ENCODE data around the gene BICRAL.
A peak's percentile ranks its signal among the peaks of the same experiment; 100 is the strongest.
"Not testable (repeated sequence)": the region's sequence is repeated elsewhere in the genome, so short reads cannot be mapped to it uniquely, and the experiment has no call there.

BICRAL gene

GRCh38 chr6:42845327-42845694 is 63.5 kb downstream of the BICRAL start:
- DNase-seq (ENCODE audit: low read depth in 2 of 2) = no peak

- DNase-seq (ENCODE audit: low read depth in 2 of 2) = no peak
Measured at GRCh38 chr6:42846505-42846904, 64.7 kb downstream of the BICRAL start.

- DNase-seq (ENCODE audit: low read depth in 2 of 2) = no peak
Measured at GRCh38 chr6:42848700-42849099, 66.8 kb downstream of the BICRAL start.

DNA sequence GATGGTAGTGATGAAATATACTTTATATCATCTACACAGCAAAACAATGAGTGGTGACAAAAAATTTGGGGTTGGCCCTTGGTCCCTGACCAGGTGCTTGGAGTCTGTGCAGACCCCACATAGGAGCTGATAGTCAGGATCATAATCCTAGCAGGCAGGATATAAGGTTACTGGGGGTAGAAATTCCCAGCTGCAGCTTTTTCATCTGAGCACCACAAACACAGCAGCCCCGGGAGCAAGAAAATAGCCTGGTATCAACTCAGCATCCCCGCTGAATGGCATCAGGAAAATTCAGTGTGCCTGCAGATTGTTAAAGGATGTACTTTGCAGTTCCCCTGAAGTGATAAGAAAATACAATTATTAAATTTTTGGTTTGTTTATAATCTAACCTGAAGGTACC is 69.7 kb downstream of the BICRAL start:
- no peak for DNase-seq (ENCODE audit: low read depth in 2 of 2)

DNA sequence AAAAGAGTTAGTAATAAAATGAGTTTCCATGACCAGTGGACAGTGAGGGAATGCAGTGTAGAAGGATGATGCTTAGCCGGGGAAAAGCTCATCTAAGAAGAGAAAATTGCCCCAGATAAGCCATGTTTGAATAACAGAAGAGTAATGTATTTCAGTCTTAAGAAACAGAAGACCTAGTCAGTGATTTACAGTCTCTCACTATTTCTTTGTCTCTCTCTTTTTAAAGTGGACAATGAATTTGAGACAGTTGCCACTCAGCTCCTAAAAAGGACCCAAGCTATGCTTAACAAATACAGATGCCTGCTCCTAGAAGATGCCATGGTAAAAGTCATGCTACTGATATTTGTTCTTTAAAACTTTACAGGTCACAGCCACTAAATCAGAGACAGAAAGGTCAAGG is 78.2 kb downstream of the BICRAL start:
- no peak for DNase-seq (ENCODE audit: low read depth in 2 of 2)

DNA sequence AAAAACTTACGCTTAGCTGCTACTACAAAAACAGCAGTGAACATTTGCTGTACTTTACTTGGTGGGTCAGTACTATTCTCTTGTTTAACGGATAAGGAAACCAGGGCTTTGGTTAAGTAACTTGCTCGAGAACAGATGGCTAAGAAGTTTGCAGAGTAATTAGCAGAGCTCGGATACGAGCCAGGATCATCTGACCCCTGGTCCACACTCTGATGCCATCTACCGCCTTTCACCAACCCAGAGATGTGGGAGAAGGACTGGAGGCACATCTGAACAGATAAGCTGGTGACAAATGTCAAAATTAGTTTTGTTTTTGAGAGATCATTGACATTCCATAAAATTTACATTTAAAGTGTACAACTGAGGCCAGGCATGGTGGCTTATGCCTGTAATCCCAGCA is 78.6 kb downstream of the BICRAL start:
- no peak for DNase-seq (ENCODE audit: low read depth in 2 of 2)

GRCh38 chr6:42864602-42865001 is 82.8 kb downstream of the BICRAL start:
- DNase-seq (ENCODE audit: low read depth in 2 of 2) = no peak

DNA sequence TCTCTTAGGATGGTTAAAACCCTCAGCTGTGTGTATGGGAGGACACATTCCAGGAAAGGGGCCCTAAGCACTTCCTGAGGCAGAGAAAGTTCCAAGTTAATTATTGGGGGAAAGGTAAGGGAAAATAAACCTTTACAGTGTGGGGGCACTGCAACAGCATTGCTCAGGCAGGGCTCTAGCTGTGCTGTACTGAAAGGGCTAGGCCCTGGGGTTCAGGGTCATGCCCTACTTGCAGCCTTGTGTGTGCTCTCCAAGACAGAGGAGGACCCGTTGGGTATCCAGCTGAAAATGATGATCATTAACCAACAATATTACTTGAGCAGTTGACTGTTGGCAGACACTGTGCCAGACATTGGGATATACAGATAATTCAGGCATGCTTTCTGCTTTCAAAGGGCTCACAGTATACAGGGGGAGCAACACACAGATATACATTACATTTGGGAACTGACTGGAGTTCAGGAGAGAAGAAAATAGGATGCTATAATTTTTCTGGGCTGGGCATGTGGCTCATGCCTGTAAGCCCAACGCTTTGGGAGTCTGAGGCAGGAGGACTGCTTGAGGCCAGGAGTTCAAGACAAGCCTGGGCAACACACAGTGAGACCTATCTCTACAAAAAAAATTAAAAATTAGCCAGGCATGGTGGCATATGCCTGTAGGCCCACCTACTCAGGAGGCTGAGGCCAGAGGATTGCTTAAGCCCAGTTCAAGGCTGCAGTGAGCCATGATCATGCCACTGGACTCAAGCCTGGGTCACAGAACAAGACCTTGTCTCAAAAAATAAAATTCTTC is 88.5 kb downstream of the BICRAL start:
- no peak for DNase-seq (ENCODE audit: low read depth in 2 of 2)

DNA sequence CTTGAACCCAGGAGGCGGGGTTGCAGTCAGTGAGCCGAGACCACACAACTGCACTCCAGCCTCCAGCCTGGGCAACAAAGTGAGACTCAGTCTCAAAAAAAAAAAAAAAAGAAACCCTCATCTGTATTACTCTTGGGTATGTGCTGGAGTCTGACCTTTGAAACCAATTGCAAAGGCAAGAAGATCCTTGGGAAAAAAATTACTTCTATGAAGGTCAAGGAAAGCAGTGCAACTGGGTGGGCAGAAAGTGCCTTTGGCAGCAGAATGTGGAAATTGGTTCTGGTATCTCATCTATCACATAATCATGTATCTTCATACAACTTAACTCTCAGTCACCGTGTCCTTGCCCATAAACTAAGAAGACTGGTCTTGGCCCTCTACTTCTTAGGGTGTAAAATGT is 89.9 kb downstream of the BICRAL start:
- no peak for DNase-seq (ENCODE audit: low read depth in 2 of 2)

DNA sequence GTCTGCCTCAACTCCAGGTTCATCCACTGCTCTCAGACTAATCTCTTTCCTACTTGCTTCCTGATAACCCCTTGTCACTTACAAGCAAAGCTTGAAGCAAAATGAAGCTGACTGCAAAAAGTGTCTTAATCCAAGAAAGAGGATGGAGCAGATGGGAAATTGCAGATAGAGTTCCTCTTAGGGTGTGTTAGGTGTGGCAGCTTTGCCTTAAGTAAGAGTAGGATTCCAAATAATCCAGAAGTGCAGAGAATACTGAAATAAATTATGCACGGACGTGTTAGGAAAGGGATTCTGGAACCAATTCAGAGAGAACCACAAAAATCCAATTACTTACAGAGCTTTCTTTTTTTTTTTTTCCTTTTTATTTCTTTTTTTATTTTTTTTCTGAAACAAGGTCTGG is 91.5 kb downstream of the BICRAL start:
- no peak for DNase-seq (ENCODE audit: low read depth in 2 of 2)

GRCh38 chr6:42877695-42878094 is 95.8 kb downstream of the BICRAL start:
- no peak for DNase-seq (ENCODE audit: low read depth in 2 of 2)

DNA sequence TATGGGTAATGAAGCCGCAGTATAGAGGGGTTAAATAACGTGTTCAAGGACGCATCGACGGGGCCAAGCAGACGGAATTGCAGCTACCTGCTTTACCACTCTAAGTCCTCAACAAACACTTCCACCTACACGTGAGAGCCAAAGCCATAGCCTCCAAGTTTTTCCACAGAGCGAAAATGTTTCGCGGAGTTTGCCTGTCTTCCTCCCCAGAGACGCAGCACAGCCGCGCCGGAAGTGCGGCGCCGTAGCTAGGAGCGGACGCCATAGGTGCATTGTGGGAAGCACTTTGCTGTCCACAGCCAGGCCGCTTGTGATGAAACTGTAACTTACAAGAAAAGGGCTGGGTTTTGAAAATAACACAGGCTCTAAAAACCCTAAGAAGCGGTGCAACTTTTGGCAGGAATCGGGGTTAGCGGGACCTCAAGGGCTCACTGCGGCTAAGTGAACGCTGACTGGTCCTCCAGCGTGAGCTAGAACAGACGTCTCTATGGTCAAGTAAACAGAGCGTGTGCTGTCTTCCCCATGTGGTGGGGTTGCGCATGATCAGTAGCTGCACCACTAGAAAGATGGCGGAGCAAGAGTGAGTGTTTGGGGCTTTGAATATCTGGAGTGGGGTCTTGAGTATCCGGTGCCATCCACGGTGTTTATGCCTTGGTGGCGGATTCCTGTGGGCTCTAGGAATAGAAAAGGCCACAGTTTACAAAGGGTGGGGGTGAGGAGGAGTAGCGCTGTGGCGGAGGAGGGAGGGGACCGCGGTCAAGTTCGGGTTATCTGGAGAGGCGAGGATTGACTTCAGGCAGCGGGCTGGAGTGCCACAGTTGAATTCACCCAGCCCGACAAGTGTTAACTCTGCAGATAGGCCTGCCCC is 97.8 kb downstream of the BICRAL start, which contains the start of gene RPL7L1:
Gene RPL7L1 (plus strand): TSS at position 245 of the 868 bp plus-strand sequence. CDS start 295 bp downstream, at position 540.
- peak; percentile 66 to 77 for DNase-seq (ENCODE audit: low read depth in 2 of 2)

GRCh38 chr6:42880240-42880817 is 98.5 kb downstream of the BICRAL start:
- not testable (repeated sequence) for DNase-seq (ENCODE audit: low read depth in 2 of 2)

- DNase-seq (ENCODE audit: low read depth in 2 of 2) = not testable (repeated sequence)
Measured at GRCh38 chr6:42880871-42881270, 99.0 kb downstream of the BICRAL start.

DNA sequence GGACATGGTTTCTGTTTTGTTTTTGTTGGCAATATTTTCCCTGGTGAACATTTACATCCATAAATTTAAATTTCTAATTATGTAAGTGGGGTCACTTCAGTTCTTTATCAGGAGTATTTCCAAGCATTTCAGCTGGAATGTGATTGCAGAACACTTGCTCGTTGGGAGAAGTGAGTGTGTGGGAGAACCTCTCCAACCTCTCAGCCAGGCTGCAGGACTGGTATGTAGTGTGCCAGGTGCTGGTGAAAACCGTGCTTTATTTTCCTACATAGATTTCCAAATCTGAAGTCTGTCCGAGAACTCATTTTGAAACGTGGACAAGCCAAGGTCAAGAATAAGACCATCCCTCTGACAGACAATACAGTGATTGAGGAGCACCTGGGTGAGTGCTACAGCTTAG is 103.8 kb downstream of the BICRAL start:
- no peak for DNase-seq (ENCODE audit: low read depth in 2 of 2)

- DNase-seq (ENCODE audit: low read depth in 2 of 2) = not testable (repeated sequence)
Measured at GRCh38 chr6:42888201-42888600, 106.3 kb downstream of the BICRAL start.

- DNase-seq (ENCODE audit: low read depth in 2 of 2) = no peak
Measured at GRCh38 chr6:42889815-42890214, 108.0 kb downstream of the BICRAL start.

GRCh38 chr6:42890311-42891198 is 108.7 kb downstream of the BICRAL start:
- DNase-seq (ENCODE audit: low read depth in 2 of 2) = peak; percentile 74 to 84

GRCh38 chr6:42891199-42891722 is 109.4 kb downstream of the BICRAL start:
- DNase-seq (ENCODE audit: low read depth in 2 of 2) = no peak

- not testable (repeated sequence) for DNase-seq (ENCODE audit: low read depth in 2 of 2)
Measured at GRCh38 chr6:42894041-42894828, 112.4 kb downstream of the BICRAL start.
